ENCODE measurements around the gene PRPF8. TPM values are rescaled to one million over a fixed set of nuclear protein-coding genes. Genes with fewer than 3 reads are reported as not detected.

PRPF8 gene
- 107 and 117 TPM in 2 replicates for total RNA-seq (2014; rRNA removed; shearing (Covaris generic))
- polyA plus RNA-seq (2015; cell fraction: cytosol; rRNA removed), result 95.3 and 107 TPM in 2 replicates
- 341 and 342 TPM in 2 replicates for polyA plus RNA-seq (2015; cell fraction: nucleus; rRNA removed)

DNA sequence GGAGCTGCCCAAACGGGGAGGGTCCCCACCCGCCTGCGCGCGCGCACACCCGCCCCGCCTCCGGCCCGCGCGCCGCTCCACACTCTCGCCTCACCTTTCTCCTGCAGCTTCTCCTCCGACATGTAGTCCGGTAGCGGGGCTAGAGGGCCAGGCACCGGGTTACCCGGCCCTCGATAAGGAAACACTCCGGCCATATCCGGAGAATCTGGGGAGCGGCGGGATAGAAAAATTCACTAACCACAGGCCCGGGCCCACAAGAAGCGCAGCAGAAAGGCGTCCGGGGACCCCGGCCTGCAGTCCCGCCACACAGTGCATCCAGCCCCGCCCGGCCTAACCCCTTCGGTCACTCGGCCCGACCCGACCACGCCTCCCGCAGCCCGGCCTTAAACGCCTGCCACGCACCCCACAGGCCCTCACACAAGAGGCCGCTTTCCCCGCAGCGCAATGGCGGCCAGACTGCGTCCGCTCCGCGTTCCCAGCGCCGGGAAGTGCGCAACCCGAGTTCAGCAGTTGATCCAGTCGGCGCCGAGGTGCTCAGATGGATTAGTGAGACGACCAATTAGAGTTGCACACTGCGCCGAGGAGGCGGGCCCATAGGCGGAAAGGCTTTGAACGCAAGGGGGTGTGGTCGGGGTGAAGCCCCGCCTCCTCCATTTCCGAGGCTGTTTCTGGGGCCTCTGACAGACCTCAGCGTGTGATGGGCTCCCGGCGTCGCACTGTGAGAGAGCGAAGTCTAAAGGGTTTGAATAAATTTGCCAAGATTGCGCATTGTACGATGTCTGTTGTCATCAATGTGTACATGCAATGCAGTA is at the start of gene PRPF8:
Gene PRPF8, minus strand, starts transcription at position 490 of the 812 bp plus-strand sequence. Its CDS starts 296 bp downstream, at position 194.
- DNase-seq (ENCODE audit: low read depth), result peak; percentile 96

DNA sequence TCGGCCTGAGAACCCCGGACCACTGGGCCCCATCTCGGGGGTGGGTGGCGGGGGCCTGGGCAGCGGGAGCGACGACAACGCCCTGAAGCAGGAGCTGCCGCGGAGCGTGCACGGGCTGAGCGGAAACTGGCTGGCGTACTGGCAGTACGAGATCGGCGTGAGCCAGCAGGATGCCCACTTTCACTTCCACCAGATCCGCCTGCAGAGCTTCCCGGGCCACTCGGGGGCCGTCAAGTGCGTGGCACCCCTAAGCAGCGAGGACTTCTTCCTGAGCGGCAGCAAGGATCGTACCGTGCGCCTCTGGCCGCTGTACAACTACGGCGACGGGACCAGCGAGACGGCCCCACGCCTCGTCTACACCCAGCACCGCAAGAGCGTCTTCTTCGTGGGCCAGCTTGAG is 49.1 kb upstream of the PRPF8 start:
- DNase-seq (ENCODE audit: low read depth), result no peak

DNA sequence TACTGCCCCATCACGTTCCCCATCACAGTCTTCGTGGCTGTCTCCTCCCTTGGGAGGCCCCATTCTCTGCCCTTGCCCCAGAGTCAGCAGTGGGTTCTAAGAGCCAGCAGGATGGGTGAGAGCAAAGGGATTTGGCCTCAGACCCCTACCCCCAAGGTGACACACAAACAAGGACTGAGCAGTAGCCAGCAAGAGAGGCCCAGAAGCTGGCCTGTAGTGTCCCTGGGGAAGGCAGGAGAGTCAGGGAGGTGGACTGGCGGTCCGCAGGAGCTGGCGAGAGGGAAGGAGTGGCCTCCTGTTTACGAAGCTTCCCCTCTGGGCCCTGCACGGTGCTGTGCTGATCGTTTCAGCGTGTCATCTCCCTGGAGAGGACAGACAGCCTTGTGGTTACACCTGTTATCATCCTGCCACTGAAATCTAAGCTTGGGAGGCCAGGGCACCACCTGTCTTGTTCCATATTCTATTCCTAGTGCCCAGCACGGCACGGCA is 48.2 kb upstream of the PRPF8 start:
- DNase-seq (ENCODE audit: low read depth), result no peak

DNA sequence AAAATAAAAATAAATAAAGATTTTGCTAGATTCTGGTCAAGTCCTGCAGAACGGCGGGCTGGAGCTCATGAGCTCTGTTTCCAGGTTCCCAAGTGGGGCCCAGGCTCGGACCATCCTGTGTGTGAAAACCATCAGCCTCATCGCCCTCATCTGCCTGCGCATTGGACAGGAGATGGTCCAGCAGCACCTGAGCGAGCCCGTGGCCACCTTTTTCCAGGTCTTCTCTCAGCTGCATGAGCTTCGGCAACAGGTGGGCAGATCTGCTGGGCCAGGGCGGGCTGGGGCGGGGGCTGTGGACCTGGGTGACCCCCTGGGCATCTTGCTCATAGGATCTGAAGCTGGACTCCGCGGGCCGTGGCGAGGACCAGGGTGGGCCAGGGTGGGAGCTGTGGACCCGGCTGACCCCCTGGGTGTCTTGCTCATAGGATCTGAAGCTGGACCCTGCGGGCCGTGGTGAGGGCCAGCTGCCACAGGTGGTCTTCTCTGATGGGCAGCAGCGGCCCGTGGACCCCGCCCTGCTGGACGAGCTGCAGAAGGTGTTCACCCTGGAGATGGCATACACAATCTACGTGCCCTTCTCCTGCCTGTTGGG is 47.7 kb upstream of the PRPF8 start:
- no peak for DNase-seq (ENCODE audit: low read depth)

DNA sequence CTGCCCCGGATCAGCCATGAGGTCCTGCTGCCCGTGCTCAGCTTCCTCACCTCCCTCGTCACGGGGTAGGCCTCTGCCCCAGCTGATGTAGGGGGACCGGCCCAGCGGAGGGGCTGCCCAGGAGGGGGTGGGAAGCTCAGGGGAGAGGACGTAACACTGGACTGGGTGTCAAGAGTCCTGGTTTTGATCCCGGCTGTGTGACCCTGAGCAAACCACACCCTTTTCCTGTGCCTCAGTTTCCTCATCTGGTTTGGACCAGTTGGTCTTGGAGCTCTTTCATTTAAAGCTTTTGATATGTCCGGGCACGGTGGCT is 46.5 kb upstream of the PRPF8 start:
- no peak for DNase-seq (ENCODE audit: low read depth)

DNA sequence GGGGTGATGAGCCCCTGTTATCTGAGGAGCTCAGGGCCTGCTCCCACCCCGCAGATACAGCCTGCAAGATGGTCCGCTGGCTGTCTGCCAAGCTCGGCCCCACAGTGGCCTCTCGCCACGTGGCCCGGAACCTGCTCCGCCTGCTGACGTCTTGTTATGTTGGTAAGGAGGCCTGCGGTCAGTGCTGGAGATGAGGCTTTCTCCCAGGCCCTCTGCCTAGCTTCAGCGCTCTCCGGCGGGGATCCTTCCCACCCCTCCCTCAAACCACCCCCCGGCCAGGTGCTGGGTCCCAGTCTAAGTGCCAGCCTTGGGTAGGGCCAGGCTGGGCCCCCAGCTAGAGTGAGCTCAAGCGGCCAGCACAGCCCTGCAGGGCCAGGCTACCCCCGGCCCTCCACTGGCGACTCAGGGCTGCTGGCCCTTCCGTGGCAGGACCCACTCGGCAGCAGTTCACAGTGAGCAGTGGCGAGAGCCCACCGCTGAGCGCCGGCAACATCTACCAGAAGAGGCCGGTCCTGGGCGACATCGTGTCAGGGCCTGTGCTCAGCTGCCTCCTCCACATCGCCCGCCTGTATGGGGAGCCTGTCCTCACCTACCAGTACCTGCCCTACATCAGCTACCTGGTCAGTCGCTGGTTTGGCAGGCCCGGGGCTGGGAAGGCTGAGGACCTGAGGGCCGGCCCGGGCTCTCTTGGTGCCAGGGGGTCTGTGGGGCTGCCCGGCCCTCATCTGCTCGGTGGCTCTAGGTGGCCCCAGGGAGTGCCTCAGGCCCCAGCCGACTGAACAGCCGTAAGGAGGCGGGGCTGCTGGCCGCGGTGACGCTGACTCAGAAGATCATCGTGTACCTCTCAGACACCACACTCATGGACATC is 45.9 kb upstream of the PRPF8 start:
- DNase-seq (ENCODE audit: low read depth), result peak; percentile 72

DNA sequence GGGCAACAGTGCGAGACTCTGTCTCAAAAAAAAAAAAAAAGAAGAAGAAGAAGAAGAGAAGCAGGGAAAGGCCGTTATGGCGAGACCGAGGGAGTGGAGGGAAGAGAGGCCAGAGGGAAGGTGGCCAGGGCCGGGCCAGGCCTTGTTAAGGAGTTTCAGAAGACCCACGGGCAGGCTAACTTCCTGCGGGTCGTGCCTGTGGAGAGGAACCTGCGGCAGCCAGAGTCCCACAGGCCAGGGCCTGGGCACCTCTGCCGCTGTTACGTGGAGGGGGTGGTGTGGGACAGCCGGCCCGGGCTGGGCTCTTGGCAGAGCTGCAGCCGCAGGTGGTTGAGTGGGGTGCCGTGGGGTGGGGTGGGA is 45.3 kb upstream of the PRPF8 start:
- DNase-seq (ENCODE audit: low read depth), result no peak

DNA sequence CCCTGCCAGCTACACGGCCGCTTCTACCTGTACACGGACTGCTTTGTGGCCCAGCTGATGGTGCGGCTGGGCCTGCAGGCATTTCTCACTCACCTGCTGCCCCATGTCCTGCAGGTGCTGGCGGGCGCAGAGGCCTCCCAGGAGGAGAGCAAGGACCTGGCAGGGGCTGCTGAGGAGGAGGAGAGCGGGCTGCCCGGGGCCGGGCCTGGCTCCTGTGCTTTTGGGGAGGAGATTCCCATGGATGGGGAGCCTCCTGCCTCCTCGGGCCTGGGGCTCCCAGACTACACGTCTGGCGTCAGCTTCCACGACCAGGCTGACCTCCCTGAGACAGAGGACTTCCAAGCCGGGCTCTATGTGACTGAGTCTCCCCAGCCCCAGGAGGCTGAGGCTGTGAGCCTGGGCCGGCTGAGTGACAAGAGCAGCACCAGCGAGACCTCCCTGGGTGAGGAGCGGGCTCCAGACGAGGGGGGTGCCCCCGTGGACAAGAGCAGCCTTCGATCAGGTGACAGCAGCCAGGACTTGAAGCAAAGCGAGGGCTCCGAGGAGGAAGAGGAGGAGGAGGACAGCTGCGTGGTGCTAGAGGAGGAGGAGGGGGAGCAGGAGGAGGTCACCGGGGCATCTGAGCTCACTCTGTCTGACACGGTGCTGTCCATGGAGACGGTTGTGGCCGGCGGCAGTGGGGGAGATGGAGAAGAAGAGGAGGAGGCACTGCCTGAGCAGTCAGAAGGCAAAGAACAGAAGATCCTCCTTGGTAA is 43.4 kb upstream of the PRPF8 start:
- no peak for DNase-seq (ENCODE audit: low read depth)

DNA sequence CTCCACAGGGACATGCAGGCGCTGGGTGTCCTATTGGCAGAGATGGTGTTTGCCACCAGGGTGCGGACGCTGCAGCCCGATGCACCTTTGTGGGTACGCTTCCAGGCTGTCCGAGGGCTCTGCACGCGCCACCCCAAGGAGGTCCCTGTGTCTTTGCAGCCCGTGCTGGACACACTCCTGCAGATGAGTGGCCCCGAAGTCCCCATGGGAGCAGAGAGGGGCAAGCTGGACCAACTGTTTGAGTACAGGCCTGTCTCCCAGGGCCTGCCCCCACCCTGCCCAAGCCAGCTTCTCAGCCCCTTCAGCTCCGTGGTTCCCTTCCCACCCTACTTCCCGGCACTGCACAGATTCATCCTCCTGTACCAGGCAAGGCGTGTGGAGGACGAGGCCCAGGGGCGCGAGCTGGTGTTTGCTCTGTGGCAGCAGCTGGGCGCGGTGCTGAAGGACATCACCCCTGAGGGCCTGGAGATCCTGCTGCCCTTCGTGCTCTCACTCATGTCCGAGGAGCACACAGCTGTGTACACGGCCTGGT is 42.7 kb upstream of the PRPF8 start:
- DNase-seq (ENCODE audit: low read depth), result no peak

DNA sequence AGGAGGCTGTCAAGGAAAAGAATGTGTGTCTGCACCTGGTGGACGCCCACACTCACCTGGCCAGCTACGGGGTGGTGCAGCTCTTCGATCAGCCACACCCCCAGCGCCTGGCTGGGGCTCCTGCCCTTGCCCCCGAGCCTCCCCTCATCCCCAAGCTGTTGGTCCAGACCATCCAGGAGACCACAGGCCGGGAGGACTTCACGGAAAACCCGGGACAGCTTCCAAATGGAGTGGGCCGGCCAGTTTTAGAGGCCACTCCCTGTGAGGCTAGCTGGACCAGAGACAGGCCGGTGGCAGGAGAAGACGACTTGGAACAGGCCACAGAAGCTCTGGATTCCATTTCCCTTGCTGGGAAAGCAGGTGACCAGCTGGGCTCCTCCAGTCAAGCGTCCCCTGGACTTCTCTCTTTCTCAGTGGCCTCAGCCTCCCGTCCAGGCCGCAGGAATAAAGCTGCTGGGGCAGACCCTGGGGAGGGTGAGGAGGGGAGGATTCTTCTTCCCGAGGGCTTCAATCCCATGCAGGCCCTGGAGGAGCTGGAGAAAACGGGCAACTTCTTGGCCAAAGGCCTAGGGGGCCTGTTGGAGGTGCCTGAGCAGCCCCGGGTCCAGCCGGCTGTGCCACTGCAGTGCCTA is 42.1 kb upstream of the PRPF8 start:
- DNase-seq (ENCODE audit: low read depth), result no peak

DNA sequence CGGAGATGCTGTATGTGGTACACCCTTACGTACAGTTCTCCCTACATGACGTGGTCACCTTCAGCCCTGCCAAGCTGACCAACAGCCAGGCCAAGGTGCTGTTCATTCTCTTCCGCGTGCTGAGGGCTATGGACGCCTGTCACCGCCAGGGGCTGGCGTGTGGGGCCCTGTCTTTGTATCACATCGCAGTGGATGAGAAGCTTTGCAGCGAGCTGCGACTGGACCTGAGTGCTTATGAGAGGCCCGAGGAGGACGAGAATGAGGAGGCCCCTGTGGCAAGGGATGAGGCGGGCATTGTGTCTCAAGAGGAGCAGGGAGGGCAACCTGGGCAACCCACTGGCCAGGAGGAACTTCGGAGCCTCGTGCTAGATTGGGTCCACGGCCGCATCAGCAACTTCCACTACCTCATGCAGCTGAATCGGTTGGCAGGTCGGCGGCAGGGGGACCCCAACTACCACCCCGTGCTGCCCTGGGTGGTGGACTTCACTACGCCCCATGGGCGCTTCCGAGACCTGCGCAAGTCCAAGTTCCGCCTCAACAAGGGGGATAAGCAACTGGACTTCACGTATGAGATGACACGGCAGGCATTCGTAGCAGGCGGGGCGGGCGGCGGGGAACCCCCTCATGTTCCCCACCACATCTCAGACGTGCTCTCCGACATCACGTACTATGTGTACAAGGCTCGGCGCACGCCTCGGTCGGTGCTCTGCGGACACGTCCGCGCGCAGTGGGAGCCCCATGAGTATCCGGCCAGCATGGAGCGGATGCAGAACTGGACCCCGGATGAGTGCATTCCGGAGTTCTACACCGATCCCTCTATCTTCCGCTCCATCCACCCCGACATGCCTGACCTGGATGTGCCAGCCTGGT is 41.2 kb upstream of the PRPF8 start:
- no peak for DNase-seq (ENCODE audit: low read depth)

DNA sequence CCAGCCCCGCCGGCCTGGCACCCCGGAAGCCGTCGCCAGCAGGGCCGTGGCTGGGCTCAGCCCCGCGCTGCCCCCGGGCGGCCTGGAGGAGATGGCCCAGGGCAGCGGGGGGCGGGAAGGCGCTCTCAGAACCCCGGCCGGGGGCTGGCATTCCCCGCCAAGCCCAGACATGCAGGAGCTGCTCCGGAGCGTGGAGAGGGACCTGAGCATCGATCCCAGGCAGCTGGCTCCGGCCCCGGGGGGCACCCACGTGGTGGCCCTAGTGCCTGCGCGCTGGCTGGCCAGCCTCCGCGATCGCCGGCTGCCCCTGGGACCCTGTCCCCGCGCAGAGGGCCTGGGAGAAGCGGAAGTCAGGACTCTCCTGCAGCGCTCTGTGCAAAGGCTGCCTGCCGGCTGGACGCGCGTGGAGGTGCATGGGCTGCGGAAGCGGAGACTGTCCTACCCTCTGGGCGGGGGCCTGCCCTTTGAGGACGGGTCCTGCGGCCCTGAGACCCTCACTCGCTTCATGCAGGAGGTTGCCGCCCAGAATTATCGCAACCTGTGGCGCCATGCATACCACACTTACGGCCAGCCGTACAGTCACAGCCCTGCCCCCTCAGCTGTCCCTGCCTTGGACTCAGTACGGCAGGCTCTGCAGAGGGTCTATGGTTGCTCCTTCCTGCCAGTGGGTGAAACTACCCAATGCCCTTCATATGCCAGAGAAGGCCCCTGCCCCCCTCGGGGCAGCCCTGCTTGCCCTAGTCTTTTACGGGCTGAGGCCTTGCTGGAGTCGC is 40.4 kb upstream of the PRPF8 start:
- DNase-seq (ENCODE audit: low read depth), result no peak

DNA sequence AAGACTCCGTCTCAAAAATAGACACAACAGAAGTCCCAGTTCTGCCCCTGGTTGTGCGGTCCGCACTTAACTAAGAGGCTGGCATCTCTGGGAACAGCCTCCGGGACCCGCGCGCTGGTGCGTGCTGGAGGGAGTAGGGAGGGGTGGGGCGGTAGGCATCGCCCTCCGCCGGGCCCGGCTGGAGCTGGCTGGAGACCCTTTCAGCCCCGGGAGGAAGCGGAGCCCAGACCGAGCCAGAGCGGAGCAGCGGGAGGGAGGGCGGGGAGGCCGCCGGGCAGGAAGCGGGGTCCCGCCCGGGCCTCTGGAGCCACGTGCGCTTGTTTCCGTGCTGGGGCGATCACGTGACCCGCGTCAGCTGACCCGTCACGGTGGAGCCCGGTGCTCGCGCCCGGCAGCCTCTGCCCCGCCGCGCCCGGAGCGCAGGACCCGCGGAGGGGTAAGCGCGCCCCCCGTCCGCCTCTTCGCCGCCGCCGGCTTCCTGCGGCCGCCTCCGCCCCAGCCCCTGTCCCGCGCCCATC is 39.7 kb upstream of the PRPF8 start, which contains the start of gene WDR81:
Gene WDR81, plus strand, starts transcription at position 354 of the 518 bp plus-strand sequence. CDS start 256 bp downstream, outside the sequence.
- DNase-seq (ENCODE audit: low read depth), result no peak

DNA sequence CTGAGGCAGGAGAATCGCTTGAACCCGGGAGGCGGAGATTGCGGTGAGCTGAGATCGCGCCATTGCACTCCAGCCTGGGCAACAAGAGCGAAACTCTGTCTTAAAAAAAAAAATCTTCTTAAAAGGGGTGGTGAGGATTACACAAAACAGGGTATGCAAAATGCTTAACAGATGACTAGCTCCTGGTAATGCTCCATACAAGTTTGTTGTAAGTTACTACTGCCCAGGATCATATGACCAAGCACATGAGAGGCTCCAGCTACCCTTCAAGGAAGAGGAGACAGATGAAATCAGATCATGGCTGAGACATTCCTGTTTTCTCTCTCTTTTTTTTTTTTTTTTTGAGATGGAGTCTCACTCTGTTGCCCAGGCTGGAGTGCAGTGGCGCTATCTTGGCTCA is 37.4 kb upstream of the PRPF8 start:
- peak; percentile 45 for DNase-seq (ENCODE audit: low read depth)

DNA sequence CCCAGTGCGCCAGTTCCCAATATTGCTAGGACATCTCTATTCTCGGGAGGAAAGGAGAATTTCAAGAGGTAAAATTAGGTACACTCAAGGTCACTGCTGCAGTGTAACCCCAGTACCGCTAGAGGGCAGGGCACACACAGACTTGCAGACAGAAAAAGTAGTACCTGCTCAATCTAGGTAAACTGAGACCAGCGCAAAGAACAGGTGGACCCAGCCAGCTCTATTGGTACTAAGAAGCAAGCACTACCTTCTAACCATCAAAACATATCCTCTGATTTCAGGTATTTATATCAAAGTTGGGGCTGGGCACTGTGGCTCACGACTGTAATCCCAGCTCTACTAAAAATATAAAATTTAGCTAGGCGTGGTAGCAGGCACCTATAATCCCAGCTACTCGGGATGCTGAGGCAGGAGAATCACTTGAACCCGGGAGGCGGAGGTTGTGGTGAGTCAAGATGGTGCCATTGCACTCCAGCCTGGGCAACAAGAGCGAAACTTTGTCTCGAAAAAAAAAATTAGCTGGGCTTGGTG is 36.3 kb upstream of the PRPF8 start:
- DNase-seq (ENCODE audit: low read depth), result peak; percentile 51

DNA sequence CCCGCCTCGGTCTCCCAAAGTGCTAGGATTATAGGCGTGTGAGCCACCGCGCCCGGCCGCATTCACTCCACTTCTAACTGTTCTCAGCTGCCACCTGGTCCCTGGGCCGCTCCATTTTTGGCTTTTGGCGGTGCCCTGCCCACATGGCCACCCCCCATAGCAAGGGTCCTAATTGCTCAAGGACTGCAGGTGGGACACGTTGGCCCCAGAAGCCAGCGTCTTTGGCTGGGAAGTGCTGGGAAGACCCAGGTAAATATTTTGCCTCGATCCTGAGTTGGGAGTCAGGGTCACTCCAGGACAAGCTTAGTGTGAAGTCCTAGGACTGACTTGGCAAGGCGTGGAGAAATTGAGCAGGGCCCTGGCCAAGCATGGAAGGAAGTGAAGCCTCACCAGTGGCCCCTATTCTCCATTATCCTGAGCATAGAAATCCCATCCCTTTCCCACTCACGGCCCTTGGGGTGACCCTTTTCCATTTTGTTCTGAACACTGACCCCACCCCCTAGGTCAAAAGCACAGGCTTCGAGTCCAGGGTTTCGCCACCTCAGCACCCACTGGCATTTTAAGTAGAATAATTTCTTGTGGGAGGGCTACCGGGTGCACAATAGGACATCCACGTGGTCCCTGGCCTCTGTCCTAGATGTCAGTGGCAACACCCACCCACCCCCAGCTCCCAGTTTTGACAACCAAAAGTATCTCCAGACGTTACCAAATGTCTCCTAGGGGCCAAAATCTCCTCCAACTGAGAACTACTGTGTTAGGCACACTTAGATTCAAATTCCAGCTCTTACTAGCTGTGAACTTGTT is 33.9 kb upstream of the PRPF8 start:
- DNase-seq (ENCODE audit: low read depth), result no peak
